CD1c-positive myeloid dendritic cell (primary cell): ENCODE measurements around the gene GDF3.

Experiments
- DNase-seq: peaks from one replicate; pipeline ENCODE4 v3.0.0-alpha.2; 2016; ENCODE audit errors: extremely low spot score

Gene GDF3

DNA sequence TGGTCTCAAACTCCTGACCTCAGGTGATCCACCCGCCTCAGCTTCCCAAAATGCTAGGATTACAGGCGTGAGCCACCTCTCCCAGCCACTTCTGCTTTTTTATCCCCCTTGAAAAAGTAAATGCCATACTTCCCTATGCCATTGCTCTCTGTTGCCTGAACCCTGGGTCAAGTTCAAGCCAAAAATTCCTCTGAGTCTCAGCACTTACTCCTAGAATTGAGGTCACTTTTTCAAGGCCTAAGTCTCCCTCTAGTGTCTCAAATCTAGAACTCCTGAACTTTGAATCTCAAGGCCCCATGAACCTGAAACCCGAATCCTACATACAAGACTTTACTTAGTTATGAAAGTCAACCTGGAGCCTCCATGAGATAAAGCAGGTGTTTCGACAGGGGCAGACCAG lies 28.4 kb downstream of the GDF3 start:
- DNase-seq, result peak; percentile 38

DNA sequence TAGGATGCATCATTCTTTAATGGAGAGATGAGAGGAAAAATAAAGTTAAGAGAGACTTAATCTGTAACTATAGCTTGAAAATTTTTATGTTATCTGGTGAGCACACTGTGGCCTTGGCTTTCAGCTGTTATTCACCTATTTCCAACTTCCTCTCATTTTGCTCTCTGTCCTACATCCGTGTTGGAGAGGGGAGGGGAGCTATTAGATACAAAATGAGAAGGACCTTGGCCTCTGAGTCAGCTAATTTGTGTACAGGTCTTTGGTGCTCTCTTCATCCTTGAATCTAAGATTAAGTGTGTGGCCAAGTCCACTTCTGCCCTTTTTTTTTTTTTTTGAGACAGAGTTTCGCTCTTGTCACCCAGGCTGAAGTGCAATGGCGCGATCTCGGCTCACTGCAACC lies 29.0 kb downstream of the GDF3 start:
- DNase-seq, result no peak

DNA sequence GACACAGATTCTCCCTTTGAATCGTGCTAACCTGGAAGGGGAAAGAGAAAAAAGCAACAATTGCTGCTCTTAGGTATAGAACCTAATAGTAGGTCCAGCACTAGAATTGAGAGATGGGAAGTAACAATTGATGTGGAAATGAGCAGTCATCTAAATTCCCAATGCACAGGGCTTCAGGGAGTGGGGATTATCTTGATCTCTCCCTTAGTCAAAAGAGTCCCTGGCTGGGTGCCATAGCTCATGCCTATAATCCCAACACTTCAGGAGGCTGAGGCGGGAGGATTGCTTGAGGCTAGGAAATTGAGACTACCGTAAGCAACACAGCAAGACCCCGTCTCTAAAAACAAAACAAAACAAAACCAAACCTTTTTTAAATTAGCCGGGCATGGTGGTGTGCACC lies 33.8 kb downstream of the GDF3 start:
- DNase-seq, result no peak

DNA sequence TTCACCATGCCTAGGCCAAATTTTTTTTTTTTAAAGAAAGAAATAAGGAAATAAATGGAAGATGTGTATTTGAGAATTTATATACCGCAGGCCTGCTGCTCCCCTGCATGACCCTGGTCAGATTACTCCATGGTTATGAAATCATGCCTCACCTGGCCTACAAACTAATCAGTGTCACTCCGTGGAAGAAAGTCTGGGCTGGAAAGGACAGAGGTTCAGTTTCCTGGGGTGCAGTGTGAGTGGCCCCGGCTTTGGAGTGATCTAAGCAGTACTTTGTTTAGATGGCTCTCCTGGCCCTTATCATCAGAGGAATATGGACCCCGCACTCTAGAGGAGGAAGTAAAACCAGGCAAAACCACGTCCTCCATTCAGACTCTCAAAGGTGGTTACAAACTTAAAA lies 39.5 kb downstream of the GDF3 start:
- no peak for DNase-seq

DNA sequence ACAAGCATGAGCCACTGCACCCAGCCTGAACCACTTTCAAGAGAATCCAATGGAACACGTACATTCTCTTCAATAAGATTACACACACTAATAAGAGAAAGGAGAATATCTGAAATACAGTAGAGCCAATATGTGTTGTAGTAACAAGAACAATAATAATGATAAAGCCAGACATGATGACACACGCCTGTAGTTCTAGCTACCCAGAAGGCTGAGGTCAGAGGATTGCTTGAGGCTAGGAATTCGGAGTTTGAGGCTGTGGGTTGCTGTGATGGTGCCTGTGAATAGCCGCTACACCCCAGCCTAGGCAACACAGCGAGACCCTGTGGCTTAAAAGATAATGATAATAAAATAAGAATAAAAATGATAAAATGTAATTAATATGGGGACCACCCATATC lies 45.5 kb downstream of the GDF3 start:
- DNase-seq, result no peak

DNA sequence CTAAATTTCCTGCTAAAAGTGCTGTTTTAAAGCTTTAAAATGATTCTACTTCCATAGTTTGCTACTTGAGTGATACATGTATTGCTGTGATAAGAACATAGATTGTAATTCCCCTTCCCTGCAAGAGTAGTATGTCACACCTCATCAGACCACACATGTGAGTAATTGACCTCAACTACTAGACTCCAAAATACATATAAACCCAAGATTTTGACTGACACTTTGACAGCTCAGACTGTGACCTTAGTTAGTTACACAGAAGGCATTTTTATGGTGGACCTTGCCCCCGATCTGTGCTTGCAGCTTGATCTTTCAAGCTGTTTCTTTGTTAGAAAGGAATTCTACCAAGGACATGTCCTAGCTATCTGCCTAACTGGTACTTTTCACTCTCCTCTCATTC lies 48.5 kb downstream of the GDF3 start:
- DNase-seq, result no peak

DNA sequence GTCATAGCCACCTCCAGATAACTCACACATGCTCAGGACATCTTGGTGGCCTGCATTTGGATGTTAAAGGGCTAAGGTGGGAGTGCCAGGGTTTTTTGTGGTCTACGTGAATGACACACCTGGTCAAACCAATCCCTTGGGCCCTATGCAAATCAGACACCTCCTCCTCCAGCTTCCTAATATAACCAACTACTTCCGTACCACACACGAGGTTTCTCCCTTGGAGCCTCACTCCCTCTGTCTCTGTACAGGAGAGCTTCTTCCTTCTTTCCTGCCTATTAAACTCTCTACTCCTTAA lies 49.4 kb downstream of the GDF3 start:
- no peak for DNase-seq

DNA sequence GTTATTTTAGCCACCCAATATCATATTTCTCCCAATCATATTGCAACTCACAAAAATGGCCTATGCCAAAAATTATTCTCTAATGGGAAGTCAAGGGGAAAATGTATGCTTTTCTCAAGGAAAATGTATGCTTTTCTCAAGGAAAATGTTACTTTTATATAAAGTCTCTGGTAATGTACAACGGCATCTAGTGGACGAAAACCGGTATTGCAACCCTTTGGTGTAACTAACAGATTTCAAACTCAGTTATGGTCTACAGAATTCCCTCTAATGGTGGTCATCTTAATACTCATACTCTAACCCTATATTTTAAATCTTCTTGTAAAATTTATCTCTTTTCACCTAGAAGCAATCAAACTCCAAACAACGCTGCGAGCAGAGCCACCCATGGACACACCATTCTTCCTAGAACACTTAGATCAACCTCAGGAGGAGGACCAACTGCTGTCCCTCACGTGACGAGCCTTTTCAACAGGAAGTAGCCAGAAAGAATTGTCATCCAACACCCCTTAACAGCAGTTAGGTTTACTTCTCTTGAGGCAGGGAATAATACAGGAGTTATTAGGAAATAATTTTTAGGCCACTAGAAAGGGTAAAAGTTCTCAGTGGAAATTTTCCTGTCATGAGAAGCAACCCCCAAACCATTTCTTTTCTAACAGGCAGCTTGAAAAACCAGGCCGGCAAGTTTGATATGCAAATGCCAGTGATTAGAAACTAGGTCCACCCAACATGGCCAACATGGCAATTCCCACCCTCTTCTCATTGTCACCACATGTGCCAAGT lies 50.0 kb downstream of the GDF3 start:
- peak; percentile 64 for DNase-seq

DNA sequence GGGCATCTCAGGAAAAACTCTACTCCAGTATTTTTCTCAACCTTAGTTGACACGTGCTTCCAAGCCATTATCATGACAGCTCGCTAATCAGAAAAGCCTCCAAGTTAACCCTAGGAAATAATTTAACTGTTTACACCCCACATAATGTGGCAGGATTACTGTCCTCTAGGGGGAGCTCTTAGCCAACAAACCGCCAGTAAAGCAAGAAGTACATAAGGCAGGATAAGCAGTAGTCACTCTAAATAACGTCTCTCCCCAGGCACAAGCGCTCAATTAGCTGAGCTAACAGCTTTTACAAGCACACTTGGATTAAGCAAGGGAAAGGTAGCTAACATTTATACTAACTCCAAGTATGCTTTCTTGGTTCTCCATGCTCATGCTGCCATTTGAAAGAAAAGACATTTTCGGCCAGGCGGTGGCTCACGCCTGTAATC lies 52.7 kb downstream of the GDF3 start:
- peak; percentile 24 for DNase-seq

DNA sequence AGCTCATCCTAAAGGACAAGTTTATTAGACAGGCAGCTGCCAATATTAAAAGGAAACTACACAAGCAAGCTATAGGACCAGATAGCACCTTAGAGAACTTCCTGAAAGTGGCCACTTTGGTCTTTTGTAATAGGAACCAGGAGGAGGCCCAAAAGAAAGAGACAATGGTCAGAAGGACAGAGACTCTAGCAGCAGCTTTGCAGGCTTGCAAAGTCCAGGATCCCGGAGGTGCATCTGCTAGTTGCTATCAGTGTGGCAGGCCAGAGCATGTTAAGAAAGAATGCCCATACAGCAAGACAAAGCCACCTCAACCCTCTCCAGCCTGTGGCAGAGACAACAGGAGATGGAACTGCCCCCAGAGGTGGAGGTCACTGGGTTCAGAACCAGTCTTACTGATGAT lies 53.3 kb downstream of the GDF3 start:
- no peak for DNase-seq

DNA sequence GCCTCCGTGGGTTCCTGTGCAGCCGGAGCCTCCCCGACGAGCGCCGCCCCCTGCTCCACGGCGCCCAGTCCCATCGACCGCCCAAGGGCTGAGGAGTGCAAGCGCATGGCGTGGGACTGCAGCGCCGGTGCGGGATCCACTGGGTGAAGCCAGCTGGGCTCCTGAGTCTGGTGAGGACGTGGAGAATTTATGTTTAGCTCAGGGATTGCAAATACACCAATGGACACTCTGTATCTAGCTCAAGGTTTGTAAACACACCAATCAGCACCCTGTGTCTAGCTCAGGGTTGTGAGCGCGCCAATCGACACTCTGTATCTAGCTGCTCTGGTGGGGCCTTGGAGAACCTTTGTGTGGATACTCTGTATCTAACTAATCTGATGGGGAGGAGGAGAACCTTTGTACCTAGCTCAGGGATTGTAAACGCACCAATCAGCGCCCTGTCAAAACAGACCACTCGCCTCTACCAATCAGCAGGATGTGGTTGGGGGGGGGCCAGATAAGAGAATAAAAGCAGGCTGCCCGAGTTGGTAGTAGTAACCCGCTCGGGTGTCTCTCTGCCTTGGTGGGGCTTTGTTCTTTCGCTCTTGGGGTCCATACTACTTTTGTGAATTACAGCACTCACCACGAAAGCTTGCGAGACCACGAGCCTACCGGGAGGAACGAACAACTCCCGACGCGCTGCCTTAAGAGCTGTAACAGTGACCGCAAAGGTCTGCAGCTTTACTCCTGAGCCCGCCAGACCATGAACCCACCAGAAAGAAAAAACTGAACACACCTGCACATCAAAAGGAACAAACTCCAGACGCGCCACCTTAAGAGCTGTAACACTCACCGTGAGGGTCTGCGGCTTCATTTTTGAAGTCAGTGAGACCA lies 55.2 kb downstream of the GDF3 start:
- DNase-seq, result peak; percentile 20
